ENCODE results near the gene DYDC2. TPM values are rescaled to one million over a fixed set of nuclear protein-coding genes. Genes with fewer than 3 reads are reported as not detected.

The DYDC2 gene
- total RNA-seq, 1 experiment from 2014 or later = 1.9 TPM

- H3K27ac Mint-ChIP-seq = no peak overlapping the region
- ChIA-PET POLR2A (no interaction called here), CTCF (no interaction called here)
- H3K4me1 Mint-ChIP-seq = peaks cover 9% of the 10 kb centered on the region
- no peaks in the 10 kb centered on the region for H3K36me3 Mint-ChIP-seq
- ATAC-seq (peak; percentile 67), DNase-seq (ENCODE audit: low spot score) (no peak)
- H3K27me3 Mint-ChIP-seq (ENCODE audit: low read depth) = no peaks in the 10 kb centered on the region; the same call in 1 of the 2 replicates
- no peaks in the 10 kb centered on the region for H3K9me3 Mint-ChIP-seq
- no peak for TF ChIP-seq ZNF121 (CRISPR knock-in tag; IDR thresholded peaks at IDR 0.05)
- no peak for TF ChIP-seq OVOL2 (CRISPR knock-in tag; IDR thresholded peaks at IDR 0.05; ENCODE audit: borderline replicate concordance)
- no peak for TF ChIP-seq MAX (CRISPR knock-in tag; IDR thresholded peaks at IDR 0.05)
- TF ChIP-seq STAT6 (CRISPR knock-in tag; conservative IDR thresholded peaks at IDR 0.05; ENCODE audit: low read depth) = no peak
- no peak for TF ChIP-seq ESRRA (CRISPR knock-in tag; IDR thresholded peaks at IDR 0.05; ENCODE audit: borderline replicate concordance)
- TF ChIP-seq FOXJ3 (CRISPR knock-in tag; IDR thresholded peaks at IDR 0.05; ENCODE audit: borderline replicate concordance) = no peak
- TF ChIP-seq, protein P1, sequence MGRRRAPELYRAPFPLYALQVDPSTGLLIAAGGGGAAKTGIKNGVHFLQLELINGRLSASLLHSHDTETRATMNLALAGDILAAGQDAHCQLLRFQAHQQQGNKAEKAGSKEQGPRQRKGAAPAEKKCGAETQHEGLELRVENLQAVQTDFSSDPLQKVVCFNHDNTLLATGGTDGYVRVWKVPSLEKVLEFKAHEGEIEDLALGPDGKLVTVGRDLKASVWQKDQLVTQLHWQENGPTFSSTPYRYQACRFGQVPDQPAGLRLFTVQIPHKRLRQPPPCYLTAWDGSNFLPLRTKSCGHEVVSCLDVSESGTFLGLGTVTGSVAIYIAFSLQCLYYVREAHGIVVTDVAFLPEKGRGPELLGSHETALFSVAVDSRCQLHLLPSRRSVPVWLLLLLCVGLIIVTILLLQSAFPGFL (CRISPR knock-in tag; IDR thresholded peaks at IDR 0.05; ENCODE audit: borderline replicate concordance) = no peak
- TF ChIP-seq ZNF423 (CRISPR knock-in tag; IDR thresholded peaks at IDR 0.05) = no peak
- TF ChIP-seq, protein P2, sequence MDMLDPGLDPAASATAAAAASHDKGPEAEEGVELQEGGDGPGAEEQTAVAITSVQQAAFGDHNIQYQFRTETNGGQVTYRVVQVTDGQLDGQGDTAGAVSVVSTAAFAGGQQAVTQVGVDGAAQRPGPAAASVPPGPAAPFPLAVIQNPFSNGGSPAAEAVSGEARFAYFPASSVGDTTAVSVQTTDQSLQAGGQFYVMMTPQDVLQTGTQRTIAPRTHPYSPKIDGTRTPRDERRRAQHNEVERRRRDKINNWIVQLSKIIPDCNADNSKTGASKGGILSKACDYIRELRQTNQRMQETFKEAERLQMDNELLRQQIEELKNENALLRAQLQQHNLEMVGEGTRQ (CRISPR knock-in tag; IDR thresholded peaks at IDR 0.05) = no peak
- TF ChIP-seq, protein P3, sequence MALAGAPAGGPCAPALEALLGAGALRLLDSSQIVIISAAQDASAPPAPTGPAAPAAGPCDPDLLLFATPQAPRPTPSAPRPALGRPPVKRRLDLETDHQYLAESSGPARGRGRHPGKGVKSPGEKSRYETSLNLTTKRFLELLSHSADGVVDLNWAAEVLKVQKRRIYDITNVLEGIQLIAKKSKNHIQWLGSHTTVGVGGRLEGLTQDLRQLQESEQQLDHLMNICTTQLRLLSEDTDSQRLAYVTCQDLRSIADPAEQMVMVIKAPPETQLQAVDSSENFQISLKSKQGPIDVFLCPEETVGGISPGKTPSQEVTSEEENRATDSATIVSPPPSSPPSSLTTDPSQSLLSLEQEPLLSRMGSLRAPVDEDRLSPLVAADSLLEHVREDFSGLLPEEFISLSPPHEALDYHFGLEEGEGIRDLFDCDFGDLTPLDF (CRISPR knock-in tag; IDR thresholded peaks at IDR 0.05) = no peak
- no peak for TF ChIP-seq FOXP1 (CRISPR knock-in tag; IDR thresholded peaks at IDR 0.05; ENCODE audit: borderline replicate concordance)
- no peak for TF ChIP-seq SP1 (CRISPR knock-in tag; conservative IDR thresholded peaks at IDR 0.05)
- TF ChIP-seq ZNF138 (CRISPR knock-in tag; conservative IDR thresholded peaks at IDR 0.05) = no peak
- no peak for TF ChIP-seq RELA (CRISPR knock-in tag; IDR thresholded peaks at IDR 0.05; ENCODE audit: borderline replicate concordance)
- TF ChIP-seq, protein P4, sequence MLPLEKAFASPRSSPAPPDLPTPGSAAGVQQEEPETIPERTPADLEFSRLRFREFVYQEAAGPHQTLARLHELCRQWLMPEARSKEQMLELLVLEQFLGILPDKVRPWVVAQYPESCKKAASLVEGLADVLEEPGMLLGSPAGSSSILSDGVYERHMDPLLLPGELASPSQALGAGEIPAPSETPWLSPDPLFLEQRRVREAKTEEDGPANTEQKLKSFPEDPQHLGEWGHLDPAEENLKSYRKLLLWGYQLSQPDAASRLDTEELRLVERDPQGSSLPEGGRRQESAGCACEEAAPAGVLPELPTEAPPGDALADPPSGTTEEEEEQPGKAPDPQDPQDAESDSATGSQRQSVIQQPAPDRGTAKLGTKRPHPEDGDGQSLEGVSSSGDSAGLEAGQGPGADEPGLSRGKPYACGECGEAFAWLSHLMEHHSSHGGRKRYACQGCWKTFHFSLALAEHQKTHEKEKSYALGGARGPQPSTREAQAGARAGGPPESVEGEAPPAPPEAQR (CRISPR knock-in tag; IDR thresholded peaks at IDR 0.05) = no peak
- TF ChIP-seq KAT7 (CRISPR knock-in tag; IDR thresholded peaks at IDR 0.05; ENCODE audit: borderline replicate concordance) = no peak
- TF ChIP-seq ZNF416 (CRISPR knock-in tag; IDR thresholded peaks at IDR 0.05) = no peak
- TF ChIP-seq CDX4 (CRISPR knock-in tag; IDR thresholded peaks at IDR 0.05; ENCODE audit: borderline replicate concordance) = no peak
- H3K4me3 Mint-ChIP-seq = no peak overlapping the region
These were observed 31.7 kb upstream of the DYDC2 start for GRCh38 chr10:80324891-80325364.
